HG03139 (cell line): ENCODE measurements around the gene HCAR2.
"Not testable (repeated sequence)": the region's sequence is repeated elsewhere in the genome, so short reads cannot be mapped to it uniquely, and the experiment has no call there.

Experiments
- ATAC-seq: cut with Tn5 transposase; IDR thresholded peaks from one replicate; pipeline ENCODE4 v1.9.1; 2021; ENCODE audit not compliant: unreplicated experiment

The HCAR2 gene

GRCh38 chr12:122716658-122717057, 13.5 kb upstream of the HCAR2 start, which contains the start of gene HCAR3:
Gene HCAR3, minus strand, starts transcription at chr12:122716811. Its CDS starts 74 bp downstream, at chr12:122716737.
- not testable (repeated sequence) for ATAC-seq

- not testable (repeated sequence) for ATAC-seq
These were observed 12.1 kb upstream of the HCAR2 start for GRCh38 chr12:122715211-122715610.

- ATAC-seq: not testable (repeated sequence)
These were observed 10.5 kb upstream of the HCAR2 start for GRCh38 chr12:122713491-122714188.

- ATAC-seq: not testable (repeated sequence)
These were observed 8.1 kb upstream of the HCAR2 start for GRCh38 chr12:122711266-122711665.

DNA sequence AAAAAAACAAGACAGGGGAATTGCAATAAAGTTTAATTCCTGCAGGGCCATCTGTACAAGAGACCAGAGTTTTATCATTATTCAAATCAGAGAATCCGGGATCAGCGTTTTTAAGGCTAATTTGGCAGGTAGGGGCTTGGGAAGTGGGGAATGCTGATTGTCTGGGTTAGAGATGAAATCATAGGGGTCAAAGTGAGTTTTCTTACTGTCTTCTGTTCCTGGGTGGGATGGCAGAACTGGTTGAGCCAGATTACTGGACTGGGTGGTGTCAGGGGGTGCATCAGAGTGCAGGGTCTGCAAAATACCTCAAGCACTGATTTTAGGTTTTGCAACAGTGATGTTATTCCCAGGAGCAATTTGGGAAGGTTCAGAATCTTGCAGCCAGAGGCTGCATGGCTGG, 7.2 kb upstream of the HCAR2 start:
- ATAC-seq: not testable (repeated sequence)

DNA sequence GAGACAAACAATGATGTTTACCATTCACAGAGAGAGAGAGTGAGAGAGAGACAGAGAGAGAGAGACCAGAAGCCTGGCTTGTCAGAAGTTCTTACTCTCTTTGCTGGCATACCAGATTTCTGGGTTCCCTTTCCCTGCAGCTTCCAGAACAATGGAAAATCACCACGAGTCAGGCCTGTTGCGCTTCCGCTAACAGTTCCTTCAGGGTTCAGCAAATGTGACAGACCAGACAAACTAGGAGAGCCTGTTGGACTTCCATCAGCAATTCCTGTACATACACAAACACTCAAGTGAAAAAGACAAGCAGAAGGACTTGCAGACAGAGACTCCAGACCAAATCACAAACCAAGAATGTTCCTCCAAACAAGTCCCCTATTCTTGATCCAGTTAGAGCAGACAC, 6.1 kb upstream of the HCAR2 start:
- ATAC-seq: not testable (repeated sequence)

DNA sequence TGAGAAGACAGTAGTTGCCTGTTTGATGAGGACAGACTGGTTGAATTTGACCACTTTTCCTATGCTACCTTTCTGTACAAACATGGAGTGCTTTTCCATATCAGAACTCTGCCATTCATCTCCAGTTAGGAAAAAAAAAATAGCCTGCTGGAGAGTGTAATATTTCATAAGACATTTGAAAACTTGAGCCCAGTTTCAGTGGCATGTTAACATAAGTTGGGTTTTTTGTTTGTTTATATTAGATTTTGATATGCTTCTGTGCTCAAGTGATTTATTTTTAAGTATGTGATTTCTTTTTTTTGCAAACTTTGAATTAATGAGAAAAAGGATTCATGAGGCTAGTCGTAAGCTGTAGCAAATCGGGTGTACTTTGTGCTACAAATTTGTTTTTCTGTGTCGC, 684 bp upstream of the HCAR2 start:
- ATAC-seq: not testable (repeated sequence)

DNA sequence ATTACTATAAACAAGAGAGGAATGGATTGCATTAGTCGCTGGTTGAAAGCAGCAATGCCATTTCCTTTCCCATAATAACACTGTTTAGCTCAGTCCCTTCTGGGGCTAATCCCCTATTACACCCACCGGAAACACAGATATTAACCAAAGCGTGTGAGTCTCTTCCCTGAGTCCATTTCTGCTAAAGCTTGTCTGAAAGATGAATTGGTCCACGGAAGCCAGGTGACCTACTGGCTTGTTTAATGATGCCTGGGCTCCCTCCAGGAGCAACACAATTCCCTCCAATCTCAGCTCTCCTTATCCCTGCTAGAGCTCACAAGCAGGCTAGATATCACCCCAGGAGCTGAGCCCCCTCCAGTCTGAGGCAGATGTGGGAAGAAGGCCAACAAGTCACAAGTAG, 1.7 kb downstream of the HCAR2 start:
- not testable (repeated sequence) for ATAC-seq

GRCh38 chr12:122700038-122700710, 3.0 kb downstream of the HCAR2 start:
- ATAC-seq: not testable (repeated sequence)

DNA sequence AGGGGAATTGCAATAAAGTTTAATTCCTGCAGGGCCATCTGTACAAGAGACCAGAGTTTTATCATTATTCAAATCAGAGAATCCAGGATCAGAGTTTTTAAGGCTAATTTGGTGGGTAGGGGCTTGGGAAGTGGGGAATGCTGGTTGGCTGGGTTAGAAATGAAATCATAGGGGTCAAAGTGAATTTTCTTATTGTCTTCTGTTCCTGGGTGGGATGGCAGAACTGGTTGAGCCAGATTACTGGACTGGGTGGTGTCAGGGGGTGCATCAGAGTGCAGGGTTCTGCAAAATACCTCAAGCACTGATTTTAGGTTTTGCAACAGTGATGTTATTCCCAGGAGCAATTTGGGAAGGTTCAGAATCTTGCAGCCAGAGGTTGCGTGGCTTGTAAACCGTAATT, 6.2 kb downstream of the HCAR2 start:
- ATAC-seq: not testable (repeated sequence)

- no peak for ATAC-seq
These were observed 11.6 kb downstream of the HCAR2 start for GRCh38 chr12:122691566-122691965.

DNA sequence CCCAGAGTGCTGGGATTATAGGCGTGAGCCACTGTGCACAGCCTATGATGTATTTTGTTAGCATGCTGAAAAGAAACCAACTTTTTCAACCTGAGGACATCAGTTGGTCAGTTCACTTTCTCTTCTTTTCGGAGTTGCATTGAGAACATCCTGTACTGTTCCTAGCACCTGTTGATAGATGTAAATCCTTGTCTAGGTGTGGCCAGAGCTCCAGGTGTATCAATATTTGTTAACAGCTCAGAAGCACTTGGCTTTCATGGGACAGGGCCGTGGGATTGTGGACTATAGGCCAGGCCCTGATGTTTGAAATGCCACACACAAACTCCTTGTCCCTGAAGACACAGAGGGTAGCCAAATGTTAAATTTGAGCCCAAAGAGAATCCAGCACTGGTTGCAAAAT, 14.9 kb downstream of the HCAR2 start:
- no peak for ATAC-seq

GRCh38 chr12:122687086-122687485, 16.1 kb downstream of the HCAR2 start:
- no peak for ATAC-seq

GRCh38 chr12:122686538-122686937, 16.6 kb downstream of the HCAR2 start:
- no peak for ATAC-seq

- ATAC-seq: no peak
These were observed 18.8 kb downstream of the HCAR2 start for GRCh38 chr12:122684297-122684813.

- ATAC-seq: no peak
These were observed 21.3 kb downstream of the HCAR2 start for GRCh38 chr12:122681814-122682213.

DNA sequence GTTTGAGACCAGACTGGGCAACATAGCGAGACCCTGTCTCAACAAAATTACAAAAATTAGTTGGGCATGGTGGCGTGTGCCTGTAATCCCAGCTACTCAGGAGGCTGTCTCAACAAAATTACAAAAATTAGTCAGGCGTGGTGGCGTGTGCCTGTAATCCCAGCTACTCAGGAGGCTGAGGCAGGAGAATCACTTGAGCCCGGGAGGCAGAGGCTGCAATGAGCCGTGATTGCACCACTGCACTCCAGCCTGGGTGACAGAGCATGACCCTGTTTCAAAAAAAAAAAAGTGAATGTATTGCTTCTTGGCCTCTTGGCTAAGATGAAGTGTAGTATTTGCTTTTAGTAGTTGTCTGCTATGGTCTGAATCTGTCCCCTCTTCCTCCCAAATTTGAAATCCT, 22.2 kb downstream of the HCAR2 start:
- ATAC-seq: not testable (repeated sequence)

GRCh38 chr12:122676781-122677180, 26.4 kb downstream of the HCAR2 start:
- not testable (repeated sequence) for ATAC-seq

GRCh38 chr12:122676015-122676414, 27.1 kb downstream of the HCAR2 start:
- ATAC-seq: not testable (repeated sequence)

DNA sequence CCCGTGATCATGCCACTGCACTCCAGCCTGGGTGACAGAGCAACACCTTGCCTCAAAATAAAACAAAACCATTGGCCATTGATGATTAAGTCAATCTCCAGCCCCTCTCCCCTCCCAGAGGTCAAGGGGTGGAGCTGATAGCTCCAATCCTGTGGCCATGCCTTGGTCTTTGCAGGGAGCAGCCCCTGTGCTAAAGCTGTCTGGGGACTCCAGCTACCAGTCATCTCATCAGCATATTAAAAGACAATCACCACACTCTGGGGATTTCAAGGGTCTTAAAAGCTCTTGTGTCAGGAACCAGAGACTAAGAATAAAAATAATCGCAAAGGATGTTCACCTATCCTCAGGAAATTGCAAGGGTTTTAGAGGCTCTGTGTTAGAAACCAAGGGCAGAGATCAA, 30.6 kb downstream of the HCAR2 start:
- ATAC-seq: no peak

GRCh38 chr12:122669397-122670070, 33.6 kb downstream of the HCAR2 start:
- no peak for ATAC-seq

DNA sequence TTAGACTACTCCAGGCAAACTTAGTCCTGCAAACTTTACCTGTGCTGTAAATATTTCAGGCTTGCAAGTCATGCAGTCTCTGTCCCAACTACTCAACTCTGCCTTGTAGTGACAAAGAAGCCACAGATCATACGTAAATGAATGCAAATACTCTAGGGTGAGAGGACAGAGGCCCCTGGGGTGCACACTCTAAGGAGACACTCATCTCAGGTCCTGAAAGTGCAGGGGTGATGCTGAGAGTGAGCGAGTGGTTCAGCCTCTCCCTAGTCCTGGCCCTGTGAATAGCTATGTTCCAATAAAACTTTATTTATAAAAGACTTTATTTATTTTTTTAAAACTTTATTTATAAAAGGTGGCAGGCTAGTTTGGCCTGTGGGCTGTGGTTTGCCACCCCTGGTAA, 34.9 kb downstream of the HCAR2 start:
- ATAC-seq: no peak
